ENCODE measurements around the gene SORCS3.

GRCh38 chr10:104811166-104811565 lies 170.1 kb downstream of the SORCS3 start:
- TF ChIP-seq CTCF (optimal IDR thresholded peaks at IDR 0.05 in 1 of 3, IDR thresholded peaks at IDR 0.05 in 1 of 3, conservative IDR thresholded peaks at IDR 0.05 in 1 of 3; ENCODE audit: extremely low read depth in 1 of 3, insufficient read depth in 2 of 3, low read length in 3 of 3) (no peak), EZH2 (IDR thresholded peaks at IDR 0.05; ENCODE audit: low read length) (no peak)
